Measurements from ENCODE around the gene PPM1K.
A peak's percentile ranks its signal among the peaks of the same experiment; 100 is the strongest.

PPM1K gene

GRCh38 chr4:88284439-88285234, at the start of gene PPM1K:
Gene PPM1K, minus strand, starts transcription at chr4:88284561. Its CDS starts 5,978 bp downstream, at chr4:88278583.
- peak within 1 kb of the TSS; percentile 95 for H3K27ac ChIP-seq (ENCODE audit: low read depth, low read length)

GRCh38 chr4:88333741-88334405, 49.5 kb upstream of the PPM1K start:
- no peaks in the 10 kb centered on the region for H3K9me2 ChIP-seq (replicated peaks; ENCODE audit: control insufficient read depth, low read length)
- no peaks in the 10 kb centered on the region for H3F3A ChIP-seq (ENCODE audit: control insufficient read depth, insufficient read depth)
- H3K4me1 ChIP-seq (ENCODE audit: control insufficient read depth, low read length) = no peaks in the 10 kb centered on the region
- H3K4me3 ChIP-seq (ENCODE audit: low read length) = no peak overlapping the region
- TF ChIP-seq CTCF (IDR thresholded peaks at IDR 0.05; ENCODE audit: low read depth, low read length, poor library complexity, severe bottlenecking) = no peak
- no peak for TF ChIP-seq EZH2phosphoT487 (IDR thresholded peaks at IDR 0.05; ENCODE audit: borderline replicate concordance, low read length)
- H3K79me2 ChIP-seq (ENCODE audit: control insufficient read depth, low read length) = no peaks in the 10 kb centered on the region
- no peaks in the 10 kb centered on the region; the same call in 1 of the 2 replicates for H3K27me3 ChIP-seq (ENCODE audit: control insufficient read depth, low read length)
- no peak overlapping the region for H3K27ac ChIP-seq (ENCODE audit: low read depth, low read length)
- H3K9me3 ChIP-seq (ENCODE audit: control insufficient read depth, insufficient read depth, low read length) = no peaks in the 10 kb centered on the region
- H3K36me3 ChIP-seq (ENCODE audit: control insufficient read depth, low read length) = no peaks in the 10 kb centered on the region
- H4K20me1 ChIP-seq (ENCODE audit: control insufficient read depth, insufficient read depth, low read depth, low read length) = no peaks in the 10 kb centered on the region
- no peak overlapping the region for H3K4me2 ChIP-seq (ENCODE audit: low read length)

More at GRCh38 chr4:88284439-88285234, at the start of gene PPM1K:
- Histone ChIP-seq H3K36me3 (ENCODE audit: control insufficient read depth, low read length) (peaks cover 28% of the 10 kb centered on the region), H3K4me2 (ENCODE audit: low read length) (peak within 1 kb of the TSS; percentile 98), H3K9me2 (replicated peaks; ENCODE audit: control insufficient read depth, low read length) (no peaks in the 10 kb centered on the region), H3K9me3 (ENCODE audit: control insufficient read depth, insufficient read depth, low read length) (no peaks in the 10 kb centered on the region), H4K20me1 (ENCODE audit: control insufficient read depth, insufficient read depth, low read depth, low read length) (no peaks in the 10 kb centered on the region), H3K4me3 (ENCODE audit: low read length) (peak within 1 kb of the TSS; percentile 98), H3K4me1 (ENCODE audit: control insufficient read depth, low read length) (peaks cover 45% of the 10 kb centered on the region), H3K79me2 (ENCODE audit: control insufficient read depth, low read length) (peaks cover 42% of the 10 kb centered on the region), H3F3A (ENCODE audit: control insufficient read depth, insufficient read depth) (peaks cover 16% of the 10 kb centered on the region), H3K27me3 (ENCODE audit: control insufficient read depth, low read length) (no peaks in the 10 kb centered on the region)
- TF ChIP-seq EZH2phosphoT487 (IDR thresholded peaks at IDR 0.05; ENCODE audit: borderline replicate concordance, low read length) (no peak), CTCF (IDR thresholded peaks at IDR 0.05; ENCODE audit: low read depth, low read length, poor library complexity, severe bottlenecking) (no peak)

GRCh38 chr4:88327665-88328064, 43.3 kb upstream of the PPM1K start:
- no peaks in the 10 kb centered on the region for H3K9me2 ChIP-seq (replicated peaks; ENCODE audit: control insufficient read depth, low read length)
- TF ChIP-seq CTCF (IDR thresholded peaks at IDR 0.05; ENCODE audit: low read depth, low read length, poor library complexity, severe bottlenecking) (no peak), EZH2phosphoT487 (IDR thresholded peaks at IDR 0.05; ENCODE audit: borderline replicate concordance, low read length) (no peak)
- H3K4me1 ChIP-seq (ENCODE audit: control insufficient read depth, low read length) = peaks cover 4% of the 10 kb centered on the region; the same call in 1 of the 2 replicates
- H3F3A ChIP-seq (ENCODE audit: control insufficient read depth, insufficient read depth) = no peaks in the 10 kb centered on the region
- no peak overlapping the region for H3K27ac ChIP-seq (ENCODE audit: low read depth, low read length)
- no peaks in the 10 kb centered on the region for H4K20me1 ChIP-seq (ENCODE audit: control insufficient read depth, insufficient read depth, low read depth, low read length)
- H3K9me3 ChIP-seq (ENCODE audit: control insufficient read depth, insufficient read depth, low read length) = no peaks in the 10 kb centered on the region
- H3K27me3 ChIP-seq (ENCODE audit: control insufficient read depth, low read length) = no peaks in the 10 kb centered on the region; the same call in 1 of the 2 replicates
- H3K4me2 ChIP-seq (ENCODE audit: low read length) = no peak overlapping the region
- H3K4me3 ChIP-seq (ENCODE audit: low read length) = no peak overlapping the region
- no peaks in the 10 kb centered on the region for H3K79me2 ChIP-seq (ENCODE audit: control insufficient read depth, low read length)
- no peaks in the 10 kb centered on the region for H3K36me3 ChIP-seq (ENCODE audit: control insufficient read depth, low read length)
